Measurements from ENCODE around the gene LRRC37A.
A peak's percentile ranks its signal among the peaks of the same experiment; 100 is the strongest.
"Not testable (repeated sequence)": the region's sequence is repeated elsewhere in the genome, so short reads cannot be mapped to it uniquely, and the experiment has no call there.

Gene LRRC37A

DNA sequence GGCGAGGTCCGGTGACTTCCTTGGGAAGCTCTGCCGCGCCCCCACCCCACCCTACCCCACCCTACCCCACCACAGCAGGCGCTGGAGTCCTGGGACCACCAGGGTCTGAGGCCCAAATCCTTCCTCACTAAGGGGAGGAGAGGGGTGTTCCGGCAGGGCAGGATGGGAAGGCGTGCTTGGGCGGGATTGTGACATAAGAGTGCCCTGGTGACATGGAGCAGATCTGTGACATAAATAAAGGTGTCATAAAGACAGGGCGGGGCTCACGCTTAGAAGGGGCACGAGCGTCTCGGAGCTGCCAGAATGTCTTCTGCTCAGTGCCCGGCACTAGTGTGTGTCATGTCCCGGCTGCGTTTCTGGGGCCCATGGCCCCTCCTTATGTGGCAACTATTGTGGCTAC is at the start of gene LRRC37A:
TSS of gene LRRC37A (plus strand) at position 301 of the 400 bp plus-strand sequence. CDS start at position 304, 3 bp downstream.
- not testable (repeated sequence) for DNase-seq (ENCODE audit: insufficient read length, low spot score); FAIRE-seq

DNA sequence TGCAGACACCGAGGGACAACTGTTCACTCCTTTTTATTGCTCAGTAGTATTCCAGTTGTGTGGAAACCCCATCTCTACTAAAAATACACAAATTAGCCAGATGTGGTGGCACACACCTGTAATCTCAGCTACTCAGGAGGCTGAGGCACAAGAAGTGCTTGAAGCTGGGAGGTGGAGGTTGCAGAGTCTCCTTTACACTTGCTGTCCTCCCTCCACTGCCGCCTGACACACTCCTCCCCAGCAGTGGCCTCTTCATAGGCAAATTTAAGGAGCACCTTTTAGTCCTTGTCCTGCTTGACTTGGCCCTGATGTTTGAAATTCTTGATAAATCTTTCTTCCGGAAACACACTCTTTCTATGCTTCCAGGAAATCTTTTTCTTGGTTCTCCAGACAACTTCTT is 45.8 kb upstream of the LRRC37A start:
- FAIRE-seq; DNase-seq (ENCODE audit: insufficient read length, low spot score): not testable (repeated sequence)

DNA sequence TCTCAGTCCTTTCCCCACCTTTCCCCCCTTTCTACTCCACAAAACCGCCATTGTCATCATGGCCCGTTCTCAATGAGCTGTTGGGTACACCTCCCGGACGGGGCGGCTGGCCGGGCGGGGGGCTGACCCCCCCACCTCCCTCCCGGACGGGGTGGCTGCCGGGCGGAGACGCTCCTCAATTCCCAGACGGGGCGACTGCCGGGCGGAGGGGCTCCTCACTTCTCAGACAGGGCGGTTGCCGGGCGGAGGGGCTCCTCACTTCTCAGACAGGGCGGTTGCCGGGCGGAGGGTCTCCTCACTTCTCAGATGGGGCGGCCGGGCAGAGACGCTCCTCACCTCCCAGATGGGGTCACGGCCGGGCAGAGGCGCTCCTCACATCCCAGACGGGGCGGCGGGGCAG is 42.1 kb upstream of the LRRC37A start:
- FAIRE-seq; DNase-seq (ENCODE audit: insufficient read length, low spot score): not testable (repeated sequence)

DNA sequence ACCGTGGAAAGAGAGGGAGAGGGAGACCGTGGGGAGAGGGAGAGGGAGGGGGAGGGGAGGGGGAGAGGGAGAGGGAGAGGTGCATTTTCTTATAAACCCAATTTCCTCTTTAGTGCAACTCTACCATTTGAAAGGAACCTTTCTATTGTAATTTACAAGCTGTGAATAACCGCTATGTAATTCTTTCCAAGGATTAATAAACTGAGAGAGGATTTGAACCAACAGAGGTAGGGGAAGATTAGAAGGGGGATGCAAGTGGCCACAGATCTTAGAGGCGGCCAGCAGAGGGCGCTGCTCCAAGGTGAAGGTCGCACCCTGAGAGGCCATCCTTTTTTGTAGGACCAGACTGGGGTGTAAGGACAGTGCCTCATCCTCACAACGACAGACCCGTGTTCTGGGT is 41.2 kb upstream of the LRRC37A start:
- FAIRE-seq (peak; percentile 72), DNase-seq (ENCODE audit: insufficient read length, low spot score) (peak; percentile 70)

DNA sequence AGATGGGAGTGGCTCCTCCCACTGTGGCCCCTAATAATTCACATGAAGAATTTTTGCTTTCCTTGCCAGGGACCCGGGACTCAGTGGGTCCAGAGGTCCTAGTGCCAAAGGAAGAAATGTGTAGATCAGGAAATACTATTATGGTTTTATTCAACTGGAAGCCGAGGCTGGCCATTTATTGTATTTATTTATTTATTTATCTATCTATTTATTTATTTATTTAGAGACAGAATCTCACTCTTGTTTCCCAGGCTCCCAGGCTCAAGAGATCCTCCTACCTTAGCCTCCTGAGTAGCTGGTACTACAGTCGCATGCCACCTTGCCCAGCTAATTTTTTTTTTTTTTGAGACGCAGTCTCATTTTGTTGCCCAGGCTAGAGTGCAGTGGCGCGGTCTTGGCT is 40.7 kb upstream of the LRRC37A start:
- DNase-seq (ENCODE audit: insufficient read length, low spot score); FAIRE-seq: not testable (repeated sequence)

DNA sequence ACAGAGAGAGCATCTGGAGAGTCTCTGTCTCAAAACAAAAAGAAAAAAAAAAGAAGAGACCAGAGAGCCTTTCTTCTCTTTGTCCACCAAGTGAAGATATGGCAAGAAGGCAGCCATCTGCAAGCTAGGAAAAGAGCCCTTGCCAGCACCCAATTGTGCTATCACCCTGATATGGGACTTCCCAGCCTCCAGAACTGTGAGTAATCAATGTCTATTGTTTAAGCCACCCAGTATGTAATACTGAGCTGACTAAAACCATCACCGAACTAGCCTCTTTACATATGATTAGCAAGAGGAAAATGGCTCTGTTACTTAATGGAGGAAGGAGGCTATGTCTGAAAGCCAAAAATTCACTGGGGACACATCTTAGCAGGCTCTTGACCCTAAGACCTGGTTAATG is 38.6 kb upstream of the LRRC37A start:
- not testable (repeated sequence) for FAIRE-seq; DNase-seq (ENCODE audit: insufficient read length, low spot score)

DNA sequence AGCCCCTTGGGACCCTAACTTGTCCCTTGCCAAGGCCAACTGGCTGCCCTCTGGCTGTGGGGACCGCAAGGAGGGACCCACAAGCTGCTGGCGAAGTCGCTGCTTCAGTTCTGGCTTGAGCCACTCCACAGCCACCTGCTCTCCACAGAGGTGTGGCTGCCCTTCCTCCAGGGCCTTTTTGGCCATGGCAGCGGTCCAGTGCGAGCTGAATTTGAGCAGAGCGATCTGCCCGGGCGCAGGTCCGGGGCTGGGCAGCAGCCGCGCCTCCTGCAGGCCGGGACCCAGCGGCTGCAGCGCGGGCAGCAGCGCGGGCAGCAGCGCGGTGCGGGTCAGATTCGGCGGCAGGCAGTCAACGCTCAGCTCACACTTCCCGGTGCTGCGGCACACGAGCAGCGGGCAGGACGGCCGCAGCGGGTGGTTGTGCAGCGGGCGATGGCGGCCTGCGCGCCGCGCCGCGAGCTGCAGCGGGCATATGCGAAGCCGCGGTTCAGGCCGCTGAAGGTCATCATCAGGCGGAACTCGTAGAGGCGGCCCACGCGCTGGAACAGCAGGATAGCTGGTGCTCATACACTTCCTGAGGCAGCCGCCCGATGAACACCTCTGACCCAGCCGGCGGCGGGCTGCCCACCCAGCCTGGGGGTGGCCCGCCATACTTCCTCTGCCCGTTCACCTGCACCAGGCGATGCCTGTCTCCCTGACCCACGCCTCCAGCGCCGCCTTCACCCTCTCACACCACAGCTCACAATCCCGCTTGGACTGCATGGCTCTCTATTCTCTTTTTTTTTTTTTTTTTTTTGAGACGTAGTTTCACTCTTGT is 34.9 kb upstream of the LRRC37A start:
- FAIRE-seq; DNase-seq (ENCODE audit: insufficient read length, low spot score): not testable (repeated sequence)

DNA sequence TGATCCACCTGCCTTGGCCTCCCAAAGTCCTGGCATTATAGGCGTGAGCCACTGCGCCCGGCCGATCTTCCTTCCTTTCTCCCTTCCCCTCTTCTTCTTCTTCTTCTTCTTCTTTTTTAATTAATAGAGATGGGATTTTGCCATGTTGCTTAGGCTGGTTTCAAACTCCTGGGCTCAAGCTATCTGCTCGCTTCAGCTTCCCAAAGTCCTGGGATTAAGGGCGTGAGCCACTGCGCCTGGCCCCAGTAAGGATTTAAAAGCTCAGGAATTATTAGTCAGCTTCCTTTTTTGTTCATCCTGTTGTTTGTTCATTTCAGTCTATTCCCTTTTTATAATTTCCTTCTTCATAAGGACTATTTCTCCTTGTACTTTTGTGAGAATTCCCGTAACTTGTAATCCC is 32.7 kb upstream of the LRRC37A start:
- FAIRE-seq = no peak

DNA sequence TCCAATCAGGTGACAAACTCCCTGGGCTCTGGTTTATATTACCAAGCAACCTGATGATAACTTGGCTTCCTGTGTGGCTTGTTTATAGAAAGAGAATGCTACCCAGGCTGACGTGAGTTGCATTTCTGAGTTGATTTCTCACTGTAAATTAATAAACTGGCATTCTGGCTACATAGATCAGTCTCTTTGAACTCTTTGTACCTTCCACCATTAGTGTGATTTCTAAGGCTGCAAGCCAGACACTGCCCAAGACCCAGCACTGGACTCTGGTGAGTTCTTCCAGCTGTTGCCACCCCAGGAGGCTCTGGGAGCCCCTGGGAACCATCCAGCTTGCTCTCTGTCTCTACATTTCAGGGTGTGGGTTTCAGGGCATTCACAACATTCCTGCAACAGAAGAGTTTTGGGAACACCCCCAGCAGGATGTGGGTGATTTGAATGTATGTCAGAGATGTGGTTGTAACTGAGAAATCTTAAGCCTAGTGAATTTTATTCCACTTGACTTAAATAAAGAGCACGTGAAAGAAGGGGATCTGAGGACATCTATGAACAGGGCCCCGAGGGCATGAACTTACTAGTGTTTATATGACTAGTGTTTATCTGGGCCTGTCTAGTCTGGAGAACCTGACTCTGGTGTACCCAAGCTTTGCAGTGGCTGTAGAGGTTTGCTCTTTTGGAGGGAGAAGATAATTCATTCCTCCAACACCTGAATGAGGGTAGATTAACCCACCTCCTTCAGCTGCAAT is 30.3 kb upstream of the LRRC37A start:
- no peak for FAIRE-seq
- DNase-seq (ENCODE audit: insufficient read length, low spot score) = no peak

More for the DNA sequence above, 32.7 kb upstream of the LRRC37A start:
- no peak for DNase-seq (ENCODE audit: insufficient read length, low spot score)

DNA sequence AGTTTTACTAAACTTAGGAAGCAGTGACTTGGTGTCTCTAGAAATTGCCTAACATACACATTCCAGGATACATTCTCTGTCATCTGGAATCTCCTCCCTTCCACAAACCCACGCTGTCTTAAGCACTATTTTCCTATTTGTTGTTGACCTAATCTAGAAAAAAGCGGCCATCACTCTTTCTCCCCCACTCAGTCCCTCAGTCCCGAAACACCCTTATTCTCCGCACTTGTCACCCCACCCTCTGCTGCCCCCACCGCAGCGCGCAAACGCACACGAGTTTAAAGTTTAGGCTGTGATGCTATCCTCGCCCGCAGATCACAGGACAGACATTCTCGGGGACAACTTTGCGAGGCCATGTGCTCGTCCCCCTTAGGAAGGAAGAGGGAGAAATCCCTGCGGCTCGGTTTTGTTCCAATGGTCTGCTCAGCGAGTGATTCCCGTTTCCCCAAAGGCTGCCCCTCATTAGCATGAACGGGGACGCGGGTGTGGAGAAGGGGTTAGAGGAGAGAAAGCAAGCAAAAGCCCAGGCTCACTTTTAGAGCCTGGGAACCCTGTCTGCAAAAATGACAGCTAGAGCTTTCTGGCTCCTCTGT is 28.8 kb upstream of the LRRC37A start:
- DNase-seq (ENCODE audit: insufficient read length, low spot score); FAIRE-seq: not testable (repeated sequence)

DNA sequence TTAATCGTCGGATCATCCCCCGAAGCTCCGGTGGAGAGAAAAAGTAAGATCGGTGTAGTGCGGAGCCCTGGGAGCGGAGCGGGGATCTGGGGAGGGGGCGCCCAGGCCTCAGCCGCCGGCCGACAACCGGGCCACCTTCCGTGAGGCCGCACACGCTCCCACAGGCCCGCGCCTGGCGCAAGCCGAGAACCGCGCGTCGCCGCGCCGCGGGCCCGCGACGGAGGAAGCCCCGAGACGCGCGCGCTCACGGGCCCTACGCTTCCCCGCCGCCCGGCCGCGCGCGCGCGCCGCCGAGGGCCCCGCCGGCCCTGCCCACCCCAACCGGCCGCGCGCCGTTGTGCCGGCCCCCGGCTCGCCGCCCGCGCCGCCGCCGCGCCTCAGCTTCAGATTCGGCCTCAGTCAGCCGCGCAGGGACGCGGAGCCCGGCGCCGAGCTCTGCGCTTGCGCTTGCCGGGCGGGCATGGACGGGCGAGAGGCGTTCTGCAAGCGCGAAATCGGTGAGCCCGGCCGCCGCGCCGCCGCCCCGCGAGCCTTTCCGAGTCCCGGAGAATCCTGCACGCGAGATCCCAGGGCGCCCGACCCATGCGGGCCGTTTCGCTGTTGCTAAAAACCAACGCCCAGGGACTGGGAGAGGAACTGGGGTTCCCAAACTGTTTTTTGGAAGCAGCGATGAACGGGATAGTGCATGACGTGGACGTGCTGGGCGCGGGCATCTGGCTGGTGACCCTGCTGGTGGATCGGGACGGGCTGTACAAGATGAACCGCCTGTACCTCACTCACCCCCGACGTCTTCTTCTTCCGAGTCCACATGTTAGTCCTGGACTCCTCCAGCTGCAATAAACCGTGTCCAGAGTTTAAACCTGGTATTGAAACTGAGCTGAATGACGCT is 28.0 kb upstream of the LRRC37A start:
- FAIRE-seq (no peak), DNase-seq (ENCODE audit: insufficient read length, low spot score) (peak; percentile 89)

DNA sequence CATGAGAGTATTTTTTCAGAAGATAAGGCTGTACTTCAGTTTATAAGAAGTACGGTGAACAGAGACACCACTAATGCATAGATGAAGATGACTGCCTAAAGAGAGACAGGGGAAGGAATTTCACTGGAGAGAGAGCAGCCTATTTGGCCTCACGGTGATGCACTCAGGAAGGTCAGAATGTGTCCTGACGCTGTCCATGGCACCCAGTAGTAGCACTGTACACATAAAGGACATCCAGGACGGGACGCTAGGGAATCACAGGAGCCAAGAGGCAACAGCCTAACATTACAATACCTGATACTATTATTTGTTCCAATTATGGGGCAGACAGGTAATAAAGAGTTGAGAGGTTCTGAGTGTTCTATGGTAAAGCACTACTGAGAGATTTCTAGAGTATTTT is 24.9 kb upstream of the LRRC37A start:
- no peak for FAIRE-seq
- no peak for DNase-seq (ENCODE audit: insufficient read length, low spot score)

DNA sequence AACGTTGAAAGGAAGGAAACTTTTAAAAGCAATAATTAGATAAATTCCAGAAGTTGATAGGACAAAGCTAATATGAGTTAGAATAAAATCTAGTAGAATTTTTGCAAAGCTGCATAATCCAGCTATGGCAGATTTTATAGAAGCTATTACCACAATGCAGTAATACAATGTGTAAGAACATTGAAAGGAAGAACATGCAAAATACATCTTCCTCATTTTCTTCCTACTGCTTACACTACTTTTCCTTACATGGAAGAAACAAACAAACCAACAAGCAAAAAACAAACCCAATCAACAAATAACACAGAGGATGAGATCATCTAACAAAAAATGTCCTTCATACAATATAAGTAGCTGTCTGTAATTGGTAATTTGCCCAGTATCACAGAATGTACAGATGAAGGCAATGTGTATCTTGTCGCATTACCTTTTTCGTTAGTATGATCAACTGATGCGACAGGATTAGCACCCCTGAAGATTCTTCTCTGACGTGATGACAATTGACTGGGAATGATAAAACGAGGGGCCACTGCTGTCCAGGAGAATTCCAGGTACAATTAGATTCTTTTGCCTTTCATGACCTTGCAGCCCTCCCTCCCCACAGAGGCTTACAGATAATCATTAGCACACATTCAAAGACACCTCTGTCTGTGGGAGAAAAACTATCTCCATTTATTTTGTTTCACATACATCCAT is 21.2 kb upstream of the LRRC37A start:
- FAIRE-seq (no peak), DNase-seq (ENCODE audit: insufficient read length, low spot score) (no peak)

DNA sequence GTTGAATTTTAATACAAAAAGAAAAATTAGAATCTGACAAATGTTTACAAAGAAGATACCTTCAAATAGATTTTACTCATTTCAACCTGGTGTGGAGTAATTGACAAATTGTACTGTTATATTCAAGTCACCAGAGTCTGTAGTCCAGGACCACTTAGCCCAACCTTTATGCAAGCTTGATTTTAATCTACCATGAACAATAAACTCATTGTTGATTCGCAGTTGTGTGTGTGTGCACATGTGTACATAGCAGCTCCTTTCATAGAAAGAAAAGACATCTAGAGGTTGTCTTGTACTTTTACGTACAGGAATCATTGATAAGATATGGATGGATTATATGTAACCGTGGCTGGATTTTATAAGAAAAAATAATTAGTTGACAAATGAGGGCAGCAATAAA is 20.7 kb upstream of the LRRC37A start:
- DNase-seq (ENCODE audit: insufficient read length, low spot score) (no peak), FAIRE-seq (no peak)

DNA sequence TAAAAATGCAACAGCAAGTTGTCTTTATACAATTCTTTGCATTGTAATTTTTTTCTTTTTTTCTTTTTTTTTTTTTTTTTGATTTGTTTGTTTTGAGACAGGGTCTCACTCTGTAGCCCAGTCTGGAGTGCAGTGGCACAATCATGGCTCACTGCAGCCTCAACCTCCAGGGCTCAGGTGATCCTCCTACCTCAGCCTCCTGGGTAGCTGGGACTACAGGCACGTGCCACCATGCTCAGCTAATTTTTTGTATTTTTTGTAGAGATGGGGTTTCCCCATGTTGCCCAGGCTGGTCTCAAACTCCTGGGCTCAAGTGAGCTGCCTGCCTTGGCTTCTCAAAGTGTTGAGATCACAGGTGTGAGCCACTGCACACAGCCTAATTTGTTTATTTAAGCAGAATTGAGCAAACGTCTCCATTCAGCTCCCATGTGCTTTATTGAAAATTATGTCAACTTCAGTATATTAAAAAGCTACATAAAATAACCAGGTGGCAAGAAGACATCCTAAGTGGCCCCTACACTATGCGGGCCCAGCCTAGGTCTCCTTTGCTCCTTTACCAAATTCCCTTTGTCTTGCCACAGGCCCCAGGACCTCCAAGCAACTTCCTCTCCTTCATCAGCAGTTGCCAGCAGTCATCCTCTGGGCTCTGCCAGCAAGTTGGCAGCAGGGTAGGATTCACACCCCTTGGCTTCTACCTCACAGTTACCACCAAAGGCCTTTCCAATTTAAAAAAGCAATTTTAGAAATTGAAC is 18.0 kb upstream of the LRRC37A start:
- not testable (repeated sequence) for DNase-seq (ENCODE audit: insufficient read length, low spot score); FAIRE-seq

DNA sequence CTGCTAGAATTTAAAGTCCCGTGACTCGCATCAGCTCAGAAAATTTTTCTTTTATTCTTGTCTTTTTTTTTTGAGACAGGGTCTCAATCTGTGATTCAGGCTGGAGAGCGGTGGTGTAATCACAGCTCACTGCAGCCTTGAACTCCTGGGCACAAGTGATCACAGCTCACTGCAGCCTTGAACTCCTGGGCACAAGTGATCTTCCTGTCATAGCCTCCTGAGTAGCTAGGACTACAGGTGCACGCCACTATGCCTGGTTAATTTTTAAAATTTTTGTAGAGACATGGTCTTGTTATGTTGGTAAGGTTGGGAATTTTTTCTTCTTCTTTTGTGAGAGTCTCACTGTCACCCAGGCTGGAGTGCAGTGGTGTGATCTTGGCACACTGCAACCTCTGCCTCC is 13.6 kb upstream of the LRRC37A start:
- not testable (repeated sequence) for FAIRE-seq; DNase-seq (ENCODE audit: insufficient read length, low spot score)

DNA sequence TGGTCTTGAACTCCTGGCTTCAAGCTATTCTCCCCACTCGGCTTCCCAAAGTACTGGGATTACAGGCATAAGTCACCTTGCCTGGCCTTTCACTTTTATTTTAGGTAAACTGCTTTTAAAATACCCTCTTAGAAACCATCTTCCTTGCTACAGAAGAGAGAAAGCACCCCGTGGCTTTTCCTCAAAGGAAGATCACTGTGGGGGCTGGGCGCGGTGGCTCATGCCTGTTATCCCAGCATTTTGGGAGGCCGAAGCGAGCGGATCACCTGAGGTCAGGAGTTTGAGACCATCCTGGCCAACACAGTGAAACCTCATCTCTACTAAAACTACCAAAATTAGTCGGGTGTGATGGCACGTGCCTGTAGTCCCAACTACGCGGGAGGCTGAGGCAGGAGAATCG is 12.3 kb upstream of the LRRC37A start:
- DNase-seq (ENCODE audit: insufficient read length, low spot score); FAIRE-seq: not testable (repeated sequence)

DNA sequence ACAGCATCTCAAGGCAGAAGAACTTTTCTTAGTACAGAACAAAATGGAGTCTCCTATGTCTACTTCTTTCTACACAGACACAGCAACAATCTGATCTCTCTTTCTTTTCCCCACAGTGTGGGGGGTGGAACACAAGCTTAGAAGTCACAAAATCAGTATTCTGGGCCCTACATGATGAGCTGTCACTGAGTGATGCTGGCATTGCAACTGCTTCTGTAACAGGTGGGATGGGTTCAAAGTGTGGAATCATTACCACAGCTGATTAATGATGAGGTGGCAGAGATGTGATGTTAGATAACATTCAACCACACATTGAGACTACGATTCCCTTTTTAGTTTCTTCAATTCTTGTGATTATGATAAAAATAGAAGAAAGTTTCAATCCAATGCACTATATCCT is 10.5 kb upstream of the LRRC37A start:
- FAIRE-seq; DNase-seq (ENCODE audit: insufficient read length, low spot score): not testable (repeated sequence)

DNA sequence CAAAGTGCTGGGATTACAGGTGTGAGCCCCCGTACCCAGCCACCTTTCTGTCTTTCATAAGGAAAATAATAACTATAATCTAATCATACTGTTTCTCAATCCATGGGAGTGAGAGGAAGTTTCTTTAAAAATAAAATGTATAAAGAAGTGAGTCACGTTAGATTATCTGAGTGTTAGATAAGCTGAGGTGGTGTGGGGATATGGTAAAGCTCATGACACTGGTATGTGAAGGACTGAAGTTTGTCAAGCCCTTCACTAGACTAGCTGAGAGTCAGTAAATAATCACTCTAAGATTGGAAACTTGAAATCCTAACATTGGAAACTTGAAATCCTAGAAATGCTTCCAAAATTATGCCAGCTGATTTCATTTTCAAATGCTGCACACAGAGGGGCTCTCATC is 9.4 kb upstream of the LRRC37A start:
- not testable (repeated sequence) for DNase-seq (ENCODE audit: insufficient read length, low spot score); FAIRE-seq

All from GM19239 (cell line).